GM12878 (cell line): ENCODE measurements around the gene SLC25A44.
"Not testable (repeated sequence)": the region's sequence is repeated elsewhere in the genome, so short reads cannot be mapped to it uniquely, and the experiment has no call there.

Experiments
- ATF2 ChIP-seq: IDR thresholded peaks from 2 replicates; pipeline ENCODE4 v1.6.1; 2012; ENCODE audit warnings: low read length, inconsistent platforms
- GABPA ChIP-seq: IDR thresholded peaks from 2 replicates; pipeline ENCODE4 v1.6.1; 2014; ENCODE audit warnings: antibody characterized with exemption, low read depth, mild to moderate bottlenecking, inconsistent platforms
- JUNB ChIP-seq: IDR thresholded peaks from 2 replicates; pipeline ENCODE4 v1.6.1; 2016; ENCODE audit warnings: antibody characterized with exemption, mild to moderate bottlenecking
- NFYB ChIP-seq: IDR thresholded peaks from 2 replicates; pipeline ENCODE4 v1.6.1; 2011; ENCODE audit warnings: low read depth, mild to moderate bottlenecking, low read length, improper control_type of control experiment, moderate library complexity; ENCODE audit not compliant: insufficient read depth
- POLR2AphosphoS5 ChIP-seq: IDR thresholded peaks from 2 replicates; pipeline ENCODE4 v1.6.1; 2011; ENCODE audit warnings: mild to moderate bottlenecking, low read length, inconsistent platforms
- RB1 ChIP-seq: fragments of 450-650 bp; formaldehyde crosslinking; IDR thresholded peaks from 2 replicates; pipeline ENCODE4 v1.6.1; 2017; ENCODE audit warnings: mild to moderate bottlenecking, borderline replicate concordance
- RCOR1 ChIP-seq: conservative IDR thresholded peaks from 2 replicates; pipeline ENCODE4 v1.6.1; 2012; ENCODE audit warnings: low read depth, low read length, improper control_type of control experiment
- SUZ12 ChIP-seq: fragments of 200-600 bp; sonication (generic); IDR thresholded peaks from one replicate; pipeline ENCODE4 v1.6.1; 2018; ENCODE audit warnings: antibody characterized with exemption, mild to moderate bottlenecking; ENCODE audit not compliant: unreplicated experiment
- YY1 ChIP-seq: IDR thresholded peaks from 2 replicates; pipeline ENCODE4 v1.6.1; 2011; ENCODE audit warnings: low read depth, mild to moderate bottlenecking, low read length
- TF ChIP-seq, protein P1 (sequence below), 3 experiments: IDR thresholded peaks in 2 of 3; conservative IDR thresholded peaks in 1 of 3; 2 replicates each; pipeline ENCODE4 v1.5.1; 2011; ENCODE audit warnings: low read depth in 3 of 3, low read length in 3 of 3, mild to moderate bottlenecking in 3 of 3, control low read depth in 2 of 3, moderate library complexity in 2 of 3, inconsistent platforms in 1 of 3, mixed read lengths in 1 of 3; ENCODE audit not compliant: control insufficient read depth in 2 of 3, insufficient read depth in 1 of 3; ENCODE audit errors: extremely low read depth in 1 of 3
- TF ChIP-seq, protein P2 (sequence below): fragments of 450-650 bp; IDR thresholded peaks from 2 replicates; pipeline ENCODE4 v1.6.1; 2017; ENCODE audit warnings: mild to moderate bottlenecking, moderate library complexity

- not testable (repeated sequence) for TF ChIP-seq POLR2AphosphoS5, NFYB, JUNB, RCOR1, SUZ12, ATF2, RB1, GABPA, YY1
- TF ChIP-seq, protein P1, sequence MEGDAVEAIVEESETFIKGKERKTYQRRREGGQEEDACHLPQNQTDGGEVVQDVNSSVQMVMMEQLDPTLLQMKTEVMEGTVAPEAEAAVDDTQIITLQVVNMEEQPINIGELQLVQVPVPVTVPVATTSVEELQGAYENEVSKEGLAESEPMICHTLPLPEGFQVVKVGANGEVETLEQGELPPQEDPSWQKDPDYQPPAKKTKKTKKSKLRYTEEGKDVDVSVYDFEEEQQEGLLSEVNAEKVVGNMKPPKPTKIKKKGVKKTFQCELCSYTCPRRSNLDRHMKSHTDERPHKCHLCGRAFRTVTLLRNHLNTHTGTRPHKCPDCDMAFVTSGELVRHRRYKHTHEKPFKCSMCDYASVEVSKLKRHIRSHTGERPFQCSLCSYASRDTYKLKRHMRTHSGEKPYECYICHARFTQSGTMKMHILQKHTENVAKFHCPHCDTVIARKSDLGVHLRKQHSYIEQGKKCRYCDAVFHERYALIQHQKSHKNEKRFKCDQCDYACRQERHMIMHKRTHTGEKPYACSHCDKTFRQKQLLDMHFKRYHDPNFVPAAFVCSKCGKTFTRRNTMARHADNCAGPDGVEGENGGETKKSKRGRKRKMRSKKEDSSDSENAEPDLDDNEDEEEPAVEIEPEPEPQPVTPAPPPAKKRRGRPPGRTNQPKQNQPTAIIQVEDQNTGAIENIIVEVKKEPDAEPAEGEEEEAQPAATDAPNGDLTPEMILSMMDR (IDR thresholded peaks at IDR 0.05 in 2 of 3, conservative IDR thresholded peaks at IDR 0.05 in 1 of 3; ENCODE audit: control insufficient read depth in 2 of 3, extremely low read depth in 1 of 3, insufficient read depth in 1 of 3, low read depth in 3 of 3, low read length in 3 of 3) = not testable (repeated sequence)
- TF ChIP-seq, protein P2, sequence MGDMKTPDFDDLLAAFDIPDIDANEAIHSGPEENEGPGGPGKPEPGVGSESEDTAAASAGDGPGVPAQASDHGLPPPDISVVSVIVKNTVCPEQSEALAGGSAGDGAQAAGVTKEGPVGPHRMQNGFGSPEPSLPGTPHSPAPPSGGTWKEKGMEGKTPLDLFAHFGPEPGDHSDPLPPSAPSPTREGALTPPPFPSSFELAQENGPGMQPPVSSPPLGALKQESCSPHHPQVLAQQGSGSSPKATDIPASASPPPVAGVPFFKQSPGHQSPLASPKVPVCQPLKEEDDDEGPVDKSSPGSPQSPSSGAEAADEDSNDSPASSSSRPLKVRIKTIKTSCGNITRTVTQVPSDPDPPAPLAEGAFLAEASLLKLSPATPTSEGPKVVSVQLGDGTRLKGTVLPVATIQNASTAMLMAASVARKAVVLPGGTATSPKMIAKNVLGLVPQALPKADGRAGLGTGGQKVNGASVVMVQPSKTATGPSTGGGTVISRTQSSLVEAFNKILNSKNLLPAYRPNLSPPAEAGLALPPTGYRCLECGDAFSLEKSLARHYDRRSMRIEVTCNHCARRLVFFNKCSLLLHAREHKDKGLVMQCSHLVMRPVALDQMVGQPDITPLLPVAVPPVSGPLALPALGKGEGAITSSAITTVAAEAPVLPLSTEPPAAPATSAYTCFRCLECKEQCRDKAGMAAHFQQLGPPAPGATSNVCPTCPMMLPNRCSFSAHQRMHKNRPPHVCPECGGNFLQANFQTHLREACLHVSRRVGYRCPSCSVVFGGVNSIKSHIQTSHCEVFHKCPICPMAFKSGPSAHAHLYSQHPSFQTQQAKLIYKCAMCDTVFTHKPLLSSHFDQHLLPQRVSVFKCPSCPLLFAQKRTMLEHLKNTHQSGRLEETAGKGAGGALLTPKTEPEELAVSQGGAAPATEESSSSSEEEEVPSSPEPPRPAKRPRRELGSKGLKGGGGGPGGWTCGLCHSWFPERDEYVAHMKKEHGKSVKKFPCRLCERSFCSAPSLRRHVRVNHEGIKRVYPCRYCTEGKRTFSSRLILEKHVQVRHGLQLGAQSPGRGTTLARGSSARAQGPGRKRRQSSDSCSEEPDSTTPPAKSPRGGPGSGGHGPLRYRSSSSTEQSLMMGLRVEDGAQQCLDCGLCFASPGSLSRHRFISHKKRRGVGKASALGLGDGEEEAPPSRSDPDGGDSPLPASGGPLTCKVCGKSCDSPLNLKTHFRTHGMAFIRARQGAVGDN = not testable (repeated sequence)
Measured at GRCh38 chr1:156181391-156181924, 12.4 kb upstream of the SLC25A44 start.
